ENCODE measurements around the gene FCHSD2. TPM values are rescaled to one million over a fixed set of nuclear protein-coding genes. Genes with fewer than 3 reads are reported as not detected.

The FCHSD2 gene
- total RNA-seq, 2 donors from 2014 or later: 14.0 to 17.6 TPM

- H3K27me3 ChIP-seq (ENCODE audit: control insufficient read depth, insufficient read depth, low read length, poor library complexity, severe bottlenecking): no peaks in the 10 kb centered on the region
Observed at GRCh38 chr11:72927380-72927779, 214.7 kb downstream of the FCHSD2 start.

DNA sequence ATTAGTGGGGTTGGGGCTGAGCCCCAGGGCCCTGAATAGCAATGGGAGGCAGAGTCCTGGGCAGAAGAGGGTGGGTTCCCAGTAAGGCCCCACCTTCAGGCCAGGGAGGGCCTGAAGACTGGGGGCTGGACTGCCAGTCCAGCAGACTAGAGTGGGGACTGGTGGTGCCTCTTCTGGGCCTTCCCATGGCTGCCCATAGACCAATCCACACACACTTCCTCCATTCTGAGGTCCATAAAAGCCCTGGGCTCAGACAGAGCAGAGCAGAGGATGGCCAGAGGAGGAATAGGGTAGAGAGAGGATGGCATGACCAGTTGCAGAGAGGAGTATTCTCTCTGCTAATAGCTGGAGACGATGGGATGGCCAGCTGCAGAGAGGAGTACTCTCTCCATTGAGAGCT is 216.0 kb downstream of the FCHSD2 start:
- no peak overlapping the region for H3K27ac ChIP-seq (ENCODE audit: low read depth, low read length)
- Mint-ChIP-seq H3K27ac (no peak overlapping the region), H3K9me3 (no peaks in the 10 kb centered on the region), H3K4me1 (peaks cover 7% of the 10 kb centered on the region), H3K4me3 (no peak overlapping the region), H3K36me3 (ENCODE audit: low read depth) (no peaks in the 10 kb centered on the region), H3K27me3 (ENCODE audit: insufficient read depth) (no peaks in the 10 kb centered on the region)
- TF ChIP-seq, protein P1, sequence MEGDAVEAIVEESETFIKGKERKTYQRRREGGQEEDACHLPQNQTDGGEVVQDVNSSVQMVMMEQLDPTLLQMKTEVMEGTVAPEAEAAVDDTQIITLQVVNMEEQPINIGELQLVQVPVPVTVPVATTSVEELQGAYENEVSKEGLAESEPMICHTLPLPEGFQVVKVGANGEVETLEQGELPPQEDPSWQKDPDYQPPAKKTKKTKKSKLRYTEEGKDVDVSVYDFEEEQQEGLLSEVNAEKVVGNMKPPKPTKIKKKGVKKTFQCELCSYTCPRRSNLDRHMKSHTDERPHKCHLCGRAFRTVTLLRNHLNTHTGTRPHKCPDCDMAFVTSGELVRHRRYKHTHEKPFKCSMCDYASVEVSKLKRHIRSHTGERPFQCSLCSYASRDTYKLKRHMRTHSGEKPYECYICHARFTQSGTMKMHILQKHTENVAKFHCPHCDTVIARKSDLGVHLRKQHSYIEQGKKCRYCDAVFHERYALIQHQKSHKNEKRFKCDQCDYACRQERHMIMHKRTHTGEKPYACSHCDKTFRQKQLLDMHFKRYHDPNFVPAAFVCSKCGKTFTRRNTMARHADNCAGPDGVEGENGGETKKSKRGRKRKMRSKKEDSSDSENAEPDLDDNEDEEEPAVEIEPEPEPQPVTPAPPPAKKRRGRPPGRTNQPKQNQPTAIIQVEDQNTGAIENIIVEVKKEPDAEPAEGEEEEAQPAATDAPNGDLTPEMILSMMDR (conservative IDR thresholded peaks at IDR 0.05): no peak
- H3K9me3 ChIP-seq (ENCODE audit: control insufficient read depth, low read length): no peaks in the 10 kb centered on the region
- H3K36me3 ChIP-seq (ENCODE audit: control insufficient read depth, insufficient read depth, low read length): no peaks in the 10 kb centered on the region
- no peak for DNase-seq
- WGBS, 2 experiments (ENCODE audit: insufficient coverage in 1 of 2, insufficient read length in 1 of 2): 87 to 91% methylated on average over 1 of the region's 1 CpG
- no peaks in the 10 kb centered on the region for H3K27me3 ChIP-seq (ENCODE audit: control insufficient read depth, insufficient read depth, low read length, poor library complexity, severe bottlenecking)
- no peak overlapping the region for H3K9ac ChIP-seq (ENCODE audit: extremely low read depth, low read length, poor library complexity, severe bottlenecking)
- no peaks in the 10 kb centered on the region for H3K4me1 ChIP-seq (ENCODE audit: control insufficient read depth, insufficient read depth, low read length)
- H3K4me3 ChIP-seq (ENCODE audit: low read length): no peak overlapping the region

More at GRCh38 chr11:72927380-72927779, 214.7 kb downstream of the FCHSD2 start:
- H3K9me3 Mint-ChIP-seq: no peaks in the 10 kb centered on the region
- no peaks in the 10 kb centered on the region for H3K9me3 ChIP-seq (ENCODE audit: control insufficient read depth, low read length)
- TF ChIP-seq, protein P1 (conservative IDR thresholded peaks at IDR 0.05): no peak
- DNase-seq: no peak
- H3K9ac ChIP-seq (ENCODE audit: extremely low read depth, low read length, poor library complexity, severe bottlenecking): no peak overlapping the region
- H3K36me3 ChIP-seq (ENCODE audit: control insufficient read depth, insufficient read depth, low read length): no peaks in the 10 kb centered on the region
- no peak overlapping the region for H3K4me3 ChIP-seq (ENCODE audit: low read length)
- H3K36me3 Mint-ChIP-seq (ENCODE audit: low read depth): no peaks in the 10 kb centered on the region
- peaks cover 7% of the 10 kb centered on the region for H3K4me1 Mint-ChIP-seq
- H3K27ac Mint-ChIP-seq: no peak overlapping the region
- H3K4me3 Mint-ChIP-seq: no peak overlapping the region
- H3K27me3 Mint-ChIP-seq (ENCODE audit: insufficient read depth): no peaks in the 10 kb centered on the region
- no peak overlapping the region for H3K27ac ChIP-seq (ENCODE audit: low read depth, low read length)
- no peaks in the 10 kb centered on the region for H3K4me1 ChIP-seq (ENCODE audit: control insufficient read depth, insufficient read depth, low read length)

DNA sequence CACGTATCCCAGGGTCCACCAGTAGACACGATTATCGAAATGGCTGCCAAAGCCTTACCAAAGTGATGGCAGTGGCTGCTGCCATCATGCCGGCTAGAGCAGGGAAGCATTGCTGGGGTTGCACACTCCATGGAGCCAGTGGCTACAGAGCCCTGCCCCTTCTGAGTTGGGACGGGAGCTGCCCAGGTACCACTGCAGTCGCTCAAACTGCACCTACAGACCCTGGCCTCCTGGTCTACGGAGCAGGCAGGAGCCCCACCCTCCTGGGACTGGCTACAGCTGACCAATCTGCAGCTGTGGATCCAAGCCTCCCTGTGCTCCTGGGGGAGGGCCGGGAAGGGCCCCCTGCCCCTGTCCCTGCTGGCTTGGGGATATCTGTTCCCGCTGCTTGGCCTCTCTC is 216.5 kb downstream of the FCHSD2 start:
- Histone ChIP-seq H3K27ac (ENCODE audit: low read depth, low read length) (no peak overlapping the region), H3K36me3 (ENCODE audit: control insufficient read depth, insufficient read depth, low read length) (no peaks in the 10 kb centered on the region), H3K9ac (ENCODE audit: extremely low read depth, low read length, poor library complexity, severe bottlenecking) (no peak overlapping the region), H3K9me3 (ENCODE audit: control insufficient read depth, low read length) (no peaks in the 10 kb centered on the region), H3K4me3 (ENCODE audit: low read length) (no peak overlapping the region), H3K27me3 (ENCODE audit: control insufficient read depth, insufficient read depth, low read length, poor library complexity, severe bottlenecking) (no peaks in the 10 kb centered on the region), H3K4me1 (ENCODE audit: control insufficient read depth, insufficient read depth, low read length) (no peaks in the 10 kb centered on the region)
- H3K27ac Mint-ChIP-seq: no peak overlapping the region
- DNase-seq: no peak
- no peaks in the 10 kb centered on the region for H3K27me3 Mint-ChIP-seq (ENCODE audit: insufficient read depth)
- TF ChIP-seq, protein P1 (conservative IDR thresholded peaks at IDR 0.05): no peak
- no peak overlapping the region for H3K4me3 Mint-ChIP-seq
- H3K36me3 Mint-ChIP-seq (ENCODE audit: low read depth): no peaks in the 10 kb centered on the region
- peaks cover 7% of the 10 kb centered on the region for H3K4me1 Mint-ChIP-seq
- H3K9me3 Mint-ChIP-seq: no peaks in the 10 kb centered on the region
- WGBS, 2 experiments (ENCODE audit: insufficient coverage in 1 of 2, insufficient read length in 1 of 2): 92 to 93% methylated on average over 4 to 9 of the region's 9 CpGs
